ENCODE results near the gene GSN.

Gene GSN

DNA sequence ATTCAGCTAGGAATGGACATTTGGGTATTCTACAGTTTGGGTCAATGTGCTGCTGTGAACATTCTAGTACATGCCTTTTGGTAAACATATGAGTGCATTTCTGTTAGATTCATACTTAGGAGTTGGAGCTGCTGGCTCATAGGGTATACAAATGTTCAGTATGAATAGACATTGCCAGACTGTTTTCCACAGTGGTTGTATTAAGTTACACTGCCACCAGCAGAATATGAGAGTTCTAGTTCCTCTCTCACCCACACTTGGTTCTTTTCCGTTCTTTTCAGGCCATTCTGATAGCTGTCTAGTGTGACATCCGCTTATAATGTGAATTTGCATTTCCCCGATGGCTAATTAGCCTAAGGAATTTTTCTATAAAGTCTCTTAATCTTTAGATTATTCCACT, 77.1 kb downstream of the GSN start:
- no peaks in the 10 kb centered on the region for H3K9me3 ChIP-seq (ENCODE audit: insufficient read depth, low read depth, low read length)
- TF ChIP-seq EZH2phosphoT487 (IDR thresholded peaks at IDR 0.05; ENCODE audit: borderline replicate concordance), result no peak
- TF ChIP-seq, protein P1, sequence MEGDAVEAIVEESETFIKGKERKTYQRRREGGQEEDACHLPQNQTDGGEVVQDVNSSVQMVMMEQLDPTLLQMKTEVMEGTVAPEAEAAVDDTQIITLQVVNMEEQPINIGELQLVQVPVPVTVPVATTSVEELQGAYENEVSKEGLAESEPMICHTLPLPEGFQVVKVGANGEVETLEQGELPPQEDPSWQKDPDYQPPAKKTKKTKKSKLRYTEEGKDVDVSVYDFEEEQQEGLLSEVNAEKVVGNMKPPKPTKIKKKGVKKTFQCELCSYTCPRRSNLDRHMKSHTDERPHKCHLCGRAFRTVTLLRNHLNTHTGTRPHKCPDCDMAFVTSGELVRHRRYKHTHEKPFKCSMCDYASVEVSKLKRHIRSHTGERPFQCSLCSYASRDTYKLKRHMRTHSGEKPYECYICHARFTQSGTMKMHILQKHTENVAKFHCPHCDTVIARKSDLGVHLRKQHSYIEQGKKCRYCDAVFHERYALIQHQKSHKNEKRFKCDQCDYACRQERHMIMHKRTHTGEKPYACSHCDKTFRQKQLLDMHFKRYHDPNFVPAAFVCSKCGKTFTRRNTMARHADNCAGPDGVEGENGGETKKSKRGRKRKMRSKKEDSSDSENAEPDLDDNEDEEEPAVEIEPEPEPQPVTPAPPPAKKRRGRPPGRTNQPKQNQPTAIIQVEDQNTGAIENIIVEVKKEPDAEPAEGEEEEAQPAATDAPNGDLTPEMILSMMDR (conservative IDR thresholded peaks at IDR 0.05; ENCODE audit: low read length), result no peak
- H3K4me1 ChIP-seq (ENCODE audit: insufficient read depth, low read length, poor library complexity, severe bottlenecking), result no peaks in the 10 kb centered on the region
- no peak overlapping the region for H3K9ac ChIP-seq (ENCODE audit: low read depth, low read length, poor library complexity, severe bottlenecking)
- peaks cover 13% of the 10 kb centered on the region for H3K27me3 ChIP-seq (ENCODE audit: insufficient read depth, low read length, poor library complexity, severe bottlenecking)
- no peaks in the 10 kb centered on the region for H3K36me3 ChIP-seq (ENCODE audit: insufficient read depth, low read length)
- no peaks in the 10 kb centered on the region for H3F3A ChIP-seq (ENCODE audit: low read depth)
- no peak overlapping the region for H3K4me3 ChIP-seq (ENCODE audit: low read length, poor library complexity, severe bottlenecking)
- no peaks in the 10 kb centered on the region for H3K79me2 ChIP-seq (ENCODE audit: insufficient read depth, low read length)
- H3K4me2 ChIP-seq (ENCODE audit: low read depth, low read length, poor library complexity, severe bottlenecking), result no peak overlapping the region
- H3K9me2 ChIP-seq (replicated peaks; ENCODE audit: low read depth, low read length), result no peaks in the 10 kb centered on the region
- no peaks in the 10 kb centered on the region for H4K20me1 ChIP-seq (ENCODE audit: insufficient read depth, low read length, poor library complexity, severe bottlenecking)
- no peak overlapping the region for H2AFZ ChIP-seq (ENCODE audit: low read length)

DNA sequence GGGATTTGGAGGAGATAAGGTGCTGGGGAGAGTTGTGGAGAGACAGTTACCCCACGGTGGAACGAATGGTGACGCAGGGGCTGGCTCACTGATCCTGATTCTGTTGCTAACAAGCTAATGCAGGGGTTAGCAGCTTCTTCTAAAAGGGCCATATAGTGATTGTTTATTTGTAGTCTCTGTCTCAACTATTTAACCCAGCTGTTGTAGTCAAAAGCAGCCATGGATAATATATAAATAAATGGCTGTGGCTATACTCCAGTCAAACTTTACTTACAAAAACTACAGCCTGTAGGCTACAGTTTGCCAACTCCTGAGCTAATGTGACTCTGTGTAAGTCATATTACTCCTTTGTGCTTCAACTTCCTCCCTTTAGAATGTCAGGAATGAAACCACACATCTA, 80.3 kb downstream of the GSN start:
- Histone ChIP-seq H3K79me2 (ENCODE audit: insufficient read depth, low read length) (no peaks in the 10 kb centered on the region), H3K27me3 (ENCODE audit: insufficient read depth, low read length, poor library complexity, severe bottlenecking) (peaks cover 24% of the 10 kb centered on the region), H3K4me3 (ENCODE audit: low read length, poor library complexity, severe bottlenecking) (no peak overlapping the region), H3F3A (ENCODE audit: low read depth) (no peaks in the 10 kb centered on the region), H3K36me3 (ENCODE audit: insufficient read depth, low read length) (no peaks in the 10 kb centered on the region), H3K9me3 (ENCODE audit: insufficient read depth, low read depth, low read length) (no peaks in the 10 kb centered on the region), H3K9ac (ENCODE audit: low read depth, low read length, poor library complexity, severe bottlenecking) (no peak overlapping the region), H3K4me1 (ENCODE audit: insufficient read depth, low read length, poor library complexity, severe bottlenecking) (peaks cover under 1% of the 10 kb centered on the region), H2AFZ (ENCODE audit: low read length) (no peak overlapping the region), H3K4me2 (ENCODE audit: low read depth, low read length, poor library complexity, severe bottlenecking) (no peak overlapping the region), H4K20me1 (ENCODE audit: insufficient read depth, low read length, poor library complexity, severe bottlenecking) (no peaks in the 10 kb centered on the region), H3K9me2 (replicated peaks; ENCODE audit: low read depth, low read length) (no peaks in the 10 kb centered on the region)
- TF ChIP-seq EZH2phosphoT487 (IDR thresholded peaks at IDR 0.05; ENCODE audit: borderline replicate concordance), result no peak
- TF ChIP-seq, protein P1 (conservative IDR thresholded peaks at IDR 0.05; ENCODE audit: low read length), result no peak

DNA sequence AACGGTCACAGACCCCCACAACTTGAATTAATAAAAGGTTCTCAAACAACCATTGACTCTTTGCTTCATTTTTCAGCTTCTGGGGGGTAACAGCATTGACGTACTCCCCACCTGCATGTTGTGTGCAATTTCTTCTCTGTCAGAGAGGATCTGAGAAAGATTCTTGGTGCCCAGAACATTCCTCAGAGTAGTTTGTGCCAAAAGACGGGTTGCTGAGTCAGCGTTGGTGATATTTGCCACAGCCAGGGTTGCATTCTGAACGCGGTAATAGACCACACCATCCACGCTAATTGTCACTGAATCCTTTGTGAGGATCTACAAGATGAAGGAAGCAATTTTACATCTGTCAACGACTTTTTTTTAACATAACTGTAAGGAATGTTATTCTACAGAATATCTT, 81.0 kb downstream of the GSN start:
- TF ChIP-seq, protein P1 (conservative IDR thresholded peaks at IDR 0.05; ENCODE audit: low read length), result no peak
- TF ChIP-seq EZH2phosphoT487 (IDR thresholded peaks at IDR 0.05; ENCODE audit: borderline replicate concordance), result no peak
- Histone ChIP-seq H3F3A (ENCODE audit: low read depth) (no peaks in the 10 kb centered on the region), H3K36me3 (ENCODE audit: insufficient read depth, low read length) (no peaks in the 10 kb centered on the region), H3K4me2 (ENCODE audit: low read depth, low read length, poor library complexity, severe bottlenecking) (no peak overlapping the region), H3K9ac (ENCODE audit: low read depth, low read length, poor library complexity, severe bottlenecking) (no peak overlapping the region), H2AFZ (ENCODE audit: low read length) (no peak overlapping the region), H3K27me3 (ENCODE audit: insufficient read depth, low read length, poor library complexity, severe bottlenecking) (peaks cover 24% of the 10 kb centered on the region), H3K79me2 (ENCODE audit: insufficient read depth, low read length) (no peaks in the 10 kb centered on the region), H3K4me3 (ENCODE audit: low read length, poor library complexity, severe bottlenecking) (no peak overlapping the region), H4K20me1 (ENCODE audit: insufficient read depth, low read length, poor library complexity, severe bottlenecking) (no peaks in the 10 kb centered on the region), H3K9me3 (ENCODE audit: insufficient read depth, low read depth, low read length) (no peaks in the 10 kb centered on the region), H3K9me2 (replicated peaks; ENCODE audit: low read depth, low read length) (no peaks in the 10 kb centered on the region), H3K4me1 (ENCODE audit: insufficient read depth, low read length, poor library complexity, severe bottlenecking) (peaks cover 8% of the 10 kb centered on the region)
